WTC11 (cell line): ENCODE measurements around the gene P2RY6. TPM values are rescaled to one million over a fixed set of nuclear protein-coding genes. Genes with fewer than 3 reads are reported as not detected.

Source experiments
- ATAC-seq: fragments of 200-7000 bp; cut with Tn5 transposase; 2 replicates; pipeline ENCODE4 v1.10.0; 2021; ENCODE audit warnings: mild to moderate bottlenecking, moderate library complexity
- CTCF ChIA-PET: fragments of 300-600 bp; sonication (Branson Sonifier 250); formaldehyde crosslinking; loops from one replicate; lab custom pipeline; 2021; ENCODE audit warnings: antibody characterized with exemption; lab: Charles Lee
- POLR2A ChIA-PET: fragments of 350-600 bp; sonication (Branson Sonifier 250); formaldehyde crosslinking; loops from one replicate; lab custom pipeline; 2021; ENCODE audit warnings: antibody characterized with exemption; lab: Charles Lee
- DNase-seq: peaks from one replicate; pipeline ENCODE4 v3.0.0; 2021; ENCODE audit warnings: low spot score
- H3K27ac Mint-ChIP-seq: 2 replicates; pipeline ENCODE4 v1.8.0; 2021; ENCODE audit warnings: mixed read lengths
- H3K27me3 Mint-ChIP-seq: 2 replicates; pipeline ENCODE4 v1.8.0; 2021; ENCODE audit warnings: low read depth, mild to moderate bottlenecking, moderate library complexity, mixed read lengths
- H3K36me3 Mint-ChIP-seq: 2 replicates; pipeline ENCODE4 v1.8.0; 2021; ENCODE audit warnings: mixed read lengths
- H3K4me1 Mint-ChIP-seq: 2 replicates; pipeline ENCODE4 v1.8.0; 2022; ENCODE audit warnings: mixed read lengths
- H3K4me3 Mint-ChIP-seq: 2 replicates; pipeline ENCODE4 v1.8.0; 2021; ENCODE audit warnings: mild to moderate bottlenecking, moderate library complexity, mixed read lengths
- H3K9me3 Mint-ChIP-seq: 2 replicates; pipeline ENCODE4 v1.8.0; 2021; ENCODE audit warnings: mixed read lengths
- CBFB ChIP-seq: sonication (generic); formaldehyde crosslinking; IDR thresholded peaks from 2 replicates; pipeline ENCODE4 v1.8.1; 2022; ENCODE audit warnings: mild to moderate bottlenecking, low read depth, missing genetic modification reagents
- EMX1 ChIP-seq: fragments of 250-450 bp; sonication (Bioruptor Pico); IDR thresholded peaks from 2 replicates; pipeline ENCODE4 v1.8.0; 2021; ENCODE audit warnings: mild to moderate bottlenecking
- FOXK1 ChIP-seq: sonication (generic); formaldehyde crosslinking; IDR thresholded peaks from 2 replicates; pipeline ENCODE4 v1.8.0; 2022; ENCODE audit warnings: mild to moderate bottlenecking, moderate library complexity, missing genetic modification reagents
- JUN ChIP-seq: sonication (generic); formaldehyde crosslinking; IDR thresholded peaks from 2 replicates; pipeline ENCODE4 v1.8.0; 2023; ENCODE audit warnings: mild to moderate bottlenecking, missing genetic modification reagents
- NFATC4 ChIP-seq: fragments of 250-450 bp; sonication (Bioruptor Pico); IDR thresholded peaks from 2 replicates; pipeline ENCODE4 v1.9.0; 2021; ENCODE audit warnings: mild to moderate bottlenecking
- OVOL2 ChIP-seq: fragments of 250-450 bp; sonication (Bioruptor Pico); IDR thresholded peaks from 2 replicates; pipeline ENCODE4 v1.9.0; 2021; ENCODE audit warnings: mild to moderate bottlenecking, borderline replicate concordance
- RORB ChIP-seq: fragments of 250-450 bp; sonication (Bioruptor Pico); IDR thresholded peaks from 2 replicates; pipeline ENCODE4 v1.9.0; 2021; ENCODE audit warnings: mild to moderate bottlenecking
- SMAD3 ChIP-seq: sonication (generic); formaldehyde crosslinking; IDR thresholded peaks from 2 replicates; pipeline ENCODE4 v1.8.0; 2022; ENCODE audit warnings: missing genetic modification reagents, mild to moderate bottlenecking, borderline replicate concordance
- TCF7 ChIP-seq: sonication (generic); formaldehyde crosslinking; IDR thresholded peaks from 2 replicates; pipeline ENCODE4 v1.8.0; 2022; ENCODE audit warnings: mild to moderate bottlenecking, low read depth, missing genetic modification reagents, moderate library complexity
- ZBTB21 ChIP-seq: sonication (generic); formaldehyde crosslinking; IDR thresholded peaks from 2 replicates; pipeline ENCODE4 v1.8.1; 2023; ENCODE audit warnings: mild to moderate bottlenecking, missing genetic modification reagents, borderline replicate concordance
- ZNF219 ChIP-seq: sonication (generic); formaldehyde crosslinking; IDR thresholded peaks from 2 replicates; pipeline ENCODE4 v1.8.0; 2023; ENCODE audit warnings: missing genetic modification reagents, mild to moderate bottlenecking, borderline replicate concordance
- ZNF232 ChIP-seq: sonication (generic); formaldehyde crosslinking; IDR thresholded peaks from 2 replicates; pipeline ENCODE4 v1.8.0; 2022; ENCODE audit warnings: mild to moderate bottlenecking, missing genetic modification reagents
- ZNF532 ChIP-seq: fragments of 250-450 bp; sonication (Bioruptor Pico); IDR thresholded peaks from 2 replicates; pipeline ENCODE4 v1.9.0; 2021; ENCODE audit warnings: mild to moderate bottlenecking, borderline replicate concordance
- total RNA-seq: library from RNA; stranded (reverse); gene quantifications from 3 replicates; pipeline ENCODE4 v1.2.3, GENCODE V29; 2021
- TF ChIP-seq, protein P1 (sequence below): sonication (generic); formaldehyde crosslinking; IDR thresholded peaks from 2 replicates; pipeline ENCODE4 v1.8.1; 2023; ENCODE audit warnings: mild to moderate bottlenecking, missing genetic modification reagents, moderate library complexity
- TF ChIP-seq, protein P2 (sequence below): sonication (generic); formaldehyde crosslinking; IDR thresholded peaks from 2 replicates; pipeline ENCODE4 v1.8.0; 2022; ENCODE audit warnings: missing genetic modification reagents
- TF ChIP-seq, protein P3 (sequence below): sonication (generic); formaldehyde crosslinking; IDR thresholded peaks from 2 replicates; pipeline ENCODE4 v1.8.0; 2023; ENCODE audit warnings: missing genetic modification reagents, mild to moderate bottlenecking, borderline replicate concordance
- TF ChIP-seq, protein P4 (sequence below): sonication (generic); formaldehyde crosslinking; IDR thresholded peaks from 2 replicates; pipeline ENCODE4 v1.8.1; 2023; ENCODE audit warnings: mild to moderate bottlenecking, missing genetic modification reagents, moderate library complexity

Gene P2RY6
- total RNA-seq, 1 experiment from 2014 or later = not detected

GRCh38 chr11:73227571-73228211 lies 44.4 kb upstream of the P2RY6 start:
- Mint-ChIP-seq H3K4me3 (no peak overlapping the region), H3K9me3 (no peaks in the 10 kb centered on the region), H3K36me3 (no peaks in the 10 kb centered on the region), H3K27ac (no peak overlapping the region), H3K27me3 (peaks cover 6% of the 10 kb centered on the region), H3K4me1 (peaks cover 27% of the 10 kb centered on the region)
- peak; percentile 89 for ATAC-seq
- ChIA-PET CTCF (interaction anchor here (0.7 to 2.5 kb wide), 4 partner anchors 9 to 75 kb away, joined by 3 to 13 read pairs (median 4); no protein-coding TSS in a partner anchor), POLR2A (no interaction called here)
- TF ChIP-seq, protein P1, sequence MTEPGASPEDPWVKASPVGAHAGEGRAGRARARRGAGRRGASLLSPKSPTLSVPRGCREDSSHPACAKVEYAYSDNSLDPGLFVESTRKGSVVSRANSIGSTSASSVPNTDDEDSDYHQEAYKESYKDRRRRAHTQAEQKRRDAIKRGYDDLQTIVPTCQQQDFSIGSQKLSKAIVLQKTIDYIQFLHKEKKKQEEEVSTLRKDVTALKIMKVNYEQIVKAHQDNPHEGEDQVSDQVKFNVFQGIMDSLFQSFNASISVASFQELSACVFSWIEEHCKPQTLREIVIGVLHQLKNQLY (CRISPR knock-in tag) = no peak
- TF ChIP-seq, protein P2, sequence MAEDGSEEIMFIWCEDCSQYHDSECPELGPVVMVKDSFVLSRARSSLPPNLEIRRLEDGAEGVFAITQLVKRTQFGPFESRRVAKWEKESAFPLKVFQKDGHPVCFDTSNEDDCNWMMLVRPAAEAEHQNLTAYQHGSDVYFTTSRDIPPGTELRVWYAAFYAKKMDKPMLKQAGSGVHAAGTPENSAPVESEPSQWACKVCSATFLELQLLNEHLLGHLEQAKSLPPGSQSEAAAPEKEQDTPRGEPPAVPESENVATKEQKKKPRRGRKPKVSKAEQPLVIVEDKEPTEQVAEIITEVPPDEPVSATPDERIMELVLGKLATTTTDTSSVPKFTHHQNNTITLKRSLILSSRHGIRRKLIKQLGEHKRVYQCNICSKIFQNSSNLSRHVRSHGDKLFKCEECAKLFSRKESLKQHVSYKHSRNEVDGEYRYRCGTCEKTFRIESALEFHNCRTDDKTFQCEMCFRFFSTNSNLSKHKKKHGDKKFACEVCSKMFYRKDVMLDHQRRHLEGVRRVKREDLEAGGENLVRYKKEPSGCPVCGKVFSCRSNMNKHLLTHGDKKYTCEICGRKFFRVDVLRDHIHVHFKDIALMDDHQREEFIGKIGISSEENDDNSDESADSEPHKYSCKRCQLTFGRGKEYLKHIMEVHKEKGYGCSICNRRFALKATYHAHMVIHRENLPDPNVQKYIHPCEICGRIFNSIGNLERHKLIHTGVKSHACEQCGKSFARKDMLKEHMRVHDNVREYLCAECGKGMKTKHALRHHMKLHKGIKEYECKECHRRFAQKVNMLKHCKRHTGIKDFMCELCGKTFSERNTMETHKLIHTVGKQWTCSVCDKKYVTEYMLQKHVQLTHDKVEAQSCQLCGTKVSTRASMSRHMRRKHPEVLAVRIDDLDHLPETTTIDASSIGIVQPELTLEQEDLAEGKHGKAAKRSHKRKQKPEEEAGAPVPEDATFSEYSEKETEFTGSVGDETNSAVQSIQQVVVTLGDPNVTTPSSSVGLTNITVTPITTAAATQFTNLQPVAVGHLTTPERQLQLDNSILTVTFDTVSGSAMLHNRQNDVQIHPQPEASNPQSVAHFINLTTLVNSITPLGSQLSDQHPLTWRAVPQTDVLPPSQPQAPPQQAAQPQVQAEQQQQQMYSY = 0 out of 2 replicates have a peak, but pooled peaks have one; percentile 10
- peak; percentile 85 for DNase-seq

- ChIA-PET POLR2A (no interaction called here), CTCF (interaction anchor here (0.7 to 2.5 kb wide), 4 partner anchors 8 to 76 kb away, joined by 3 to 13 read pairs (median 4); no protein-coding TSS in a partner anchor)
- no peaks in the 10 kb centered on the region for H3K9me3 Mint-ChIP-seq
- H3K27ac Mint-ChIP-seq = no peak overlapping the region
- peaks cover 27% of the 10 kb centered on the region for H3K4me1 Mint-ChIP-seq
- H3K4me3 Mint-ChIP-seq = peak overlapping the region; percentile 36
- ATAC-seq = peak; percentile 10
- no peaks in the 10 kb centered on the region for H3K36me3 Mint-ChIP-seq
- peaks cover under 1% of the 10 kb centered on the region for H3K27me3 Mint-ChIP-seq
- DNase-seq = no peak
- TF ChIP-seq EMX1 (CRISPR knock-in tag) (no peak), CBFB (CRISPR knock-in tag) (no peak), SMAD3 (CRISPR knock-in tag) (no peak), ZBTB21 (CRISPR knock-in tag) (no peak), NFATC4 (CRISPR knock-in tag) (no peak), TCF7 (CRISPR knock-in tag) (no peak), ZNF219 (CRISPR knock-in tag) (no peak), OVOL2 (CRISPR knock-in tag) (no peak), FOXK1 (CRISPR knock-in tag) (no peak), JUN (CRISPR knock-in tag) (no peak), ZNF232 (CRISPR knock-in tag) (no peak), ZNF532 (no peak), RORB (CRISPR knock-in tag) (no peak)
- TF ChIP-seq, protein P3, sequence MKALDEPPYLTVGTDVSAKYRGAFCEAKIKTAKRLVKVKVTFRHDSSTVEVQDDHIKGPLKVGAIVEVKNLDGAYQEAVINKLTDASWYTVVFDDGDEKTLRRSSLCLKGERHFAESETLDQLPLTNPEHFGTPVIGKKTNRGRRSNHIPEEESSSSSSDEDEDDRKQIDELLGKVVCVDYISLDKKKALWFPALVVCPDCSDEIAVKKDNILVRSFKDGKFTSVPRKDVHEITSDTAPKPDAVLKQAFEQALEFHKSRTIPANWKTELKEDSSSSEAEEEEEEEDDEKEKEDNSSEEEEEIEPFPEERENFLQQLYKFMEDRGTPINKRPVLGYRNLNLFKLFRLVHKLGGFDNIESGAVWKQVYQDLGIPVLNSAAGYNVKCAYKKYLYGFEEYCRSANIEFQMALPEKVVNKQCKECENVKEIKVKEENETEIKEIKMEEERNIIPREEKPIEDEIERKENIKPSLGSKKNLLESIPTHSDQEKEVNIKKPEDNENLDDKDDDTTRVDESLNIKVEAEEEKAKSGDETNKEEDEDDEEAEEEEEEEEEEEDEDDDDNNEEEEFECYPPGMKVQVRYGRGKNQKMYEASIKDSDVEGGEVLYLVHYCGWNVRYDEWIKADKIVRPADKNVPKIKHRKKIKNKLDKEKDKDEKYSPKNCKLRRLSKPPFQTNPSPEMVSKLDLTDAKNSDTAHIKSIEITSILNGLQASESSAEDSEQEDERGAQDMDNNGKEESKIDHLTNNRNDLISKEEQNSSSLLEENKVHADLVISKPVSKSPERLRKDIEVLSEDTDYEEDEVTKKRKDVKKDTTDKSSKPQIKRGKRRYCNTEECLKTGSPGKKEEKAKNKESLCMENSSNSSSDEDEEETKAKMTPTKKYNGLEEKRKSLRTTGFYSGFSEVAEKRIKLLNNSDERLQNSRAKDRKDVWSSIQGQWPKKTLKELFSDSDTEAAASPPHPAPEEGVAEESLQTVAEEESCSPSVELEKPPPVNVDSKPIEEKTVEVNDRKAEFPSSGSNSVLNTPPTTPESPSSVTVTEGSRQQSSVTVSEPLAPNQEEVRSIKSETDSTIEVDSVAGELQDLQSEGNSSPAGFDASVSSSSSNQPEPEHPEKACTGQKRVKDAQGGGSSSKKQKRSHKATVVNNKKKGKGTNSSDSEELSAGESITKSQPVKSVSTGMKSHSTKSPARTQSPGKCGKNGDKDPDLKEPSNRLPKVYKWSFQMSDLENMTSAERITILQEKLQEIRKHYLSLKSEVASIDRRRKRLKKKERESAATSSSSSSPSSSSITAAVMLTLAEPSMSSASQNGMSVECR = no peak
- TF ChIP-seq, protein P1 (CRISPR knock-in tag) = no peak
- TF ChIP-seq, protein P4, sequence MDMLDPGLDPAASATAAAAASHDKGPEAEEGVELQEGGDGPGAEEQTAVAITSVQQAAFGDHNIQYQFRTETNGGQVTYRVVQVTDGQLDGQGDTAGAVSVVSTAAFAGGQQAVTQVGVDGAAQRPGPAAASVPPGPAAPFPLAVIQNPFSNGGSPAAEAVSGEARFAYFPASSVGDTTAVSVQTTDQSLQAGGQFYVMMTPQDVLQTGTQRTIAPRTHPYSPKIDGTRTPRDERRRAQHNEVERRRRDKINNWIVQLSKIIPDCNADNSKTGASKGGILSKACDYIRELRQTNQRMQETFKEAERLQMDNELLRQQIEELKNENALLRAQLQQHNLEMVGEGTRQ (CRISPR knock-in tag) = no peak
Observed at GRCh38 chr11:73228268-73229134, 43.6 kb upstream of the P2RY6 start.
